ENCODE results near the gene TBC1D21. TPM values are rescaled to one million over a fixed set of nuclear protein-coding genes. Genes with fewer than 3 reads are reported as not detected.

Gene TBC1D21
- total RNA-seq, 1 donor from 2014 or later = not detected

GRCh38 chr15:73866881-73867410 lies 6.4 kb upstream of the TBC1D21 start:
- Mint-ChIP-seq H3K27ac (no peak overlapping the region), H3K27me3 (peaks cover 30% of the 10 kb centered on the region), H3K4me3 (no peak overlapping the region), H3K36me3 (ENCODE audit: low read depth) (no peaks in the 10 kb centered on the region), H3K9me3 (peaks cover 5% of the 10 kb centered on the region), H3K4me1 (no peaks in the 10 kb centered on the region)
- DNase-seq (no peak), ATAC-seq (ENCODE audit: low read depth) (no peak)
- TF ChIP-seq CTCF (IDR thresholded peaks at IDR 0.05) = no peak
- POLR2A ChIA-PET = no interaction called here
- CTCF ChIA-PET = no interaction called here
- intact Hi-C loops (cut with micrococcal nuclease) = no loop called here

- POLR2A ChIA-PET = no interaction called here
Measured at GRCh38 chr15:73867426-73867825, 5.9 kb upstream of the TBC1D21 start.

GRCh38 chr15:73867956-73868355 lies 5.4 kb upstream of the TBC1D21 start:
- DNase-seq (no peak), ATAC-seq (ENCODE audit: low read depth) (no peak)
- peaks cover 40% of the 10 kb centered on the region for H3K27me3 Mint-ChIP-seq
- intact Hi-C loops (cut with micrococcal nuclease) = no loop called here
- ChIA-PET POLR2A (no interaction called here), CTCF (no interaction called here)
- H3K27ac Mint-ChIP-seq = no peak overlapping the region
- no peaks in the 10 kb centered on the region for H3K4me1 Mint-ChIP-seq
- no peaks in the 10 kb centered on the region for H3K36me3 Mint-ChIP-seq (ENCODE audit: low read depth)
- no peak for TF ChIP-seq CTCF (IDR thresholded peaks at IDR 0.05)
- peaks cover 5% of the 10 kb centered on the region for H3K9me3 Mint-ChIP-seq
- H3K4me3 Mint-ChIP-seq = no peak overlapping the region

More at GRCh38 chr15:73867426-73867825, 5.9 kb upstream of the TBC1D21 start:
- Mint-ChIP-seq H3K4me3 (no peak overlapping the region), H3K36me3 (ENCODE audit: low read depth) (no peaks in the 10 kb centered on the region), H3K9me3 (peaks cover 5% of the 10 kb centered on the region), H3K27me3 (peaks cover 35% of the 10 kb centered on the region), H3K4me1 (no peaks in the 10 kb centered on the region), H3K27ac (no peak overlapping the region)
- ATAC-seq (ENCODE audit: low read depth) (no peak), DNase-seq (no peak)
- CTCF ChIA-PET = no interaction called here
- intact Hi-C loops (cut with micrococcal nuclease) = no loop called here
- TF ChIP-seq CTCF (IDR thresholded peaks at IDR 0.05) = no peak

- H3K4me3 Mint-ChIP-seq = no peak overlapping the region
- CTCF ChIA-PET = no interaction called here
- H3K9me3 Mint-ChIP-seq = no peaks in the 10 kb centered on the region
- H3K4me1 Mint-ChIP-seq = no peaks in the 10 kb centered on the region
- H3K27me3 Mint-ChIP-seq = peaks cover 43% of the 10 kb centered on the region
- DNase-seq = no peak
- no peaks in the 10 kb centered on the region for H3K36me3 Mint-ChIP-seq (ENCODE audit: low read depth)
- TF ChIP-seq CTCF (IDR thresholded peaks at IDR 0.05) = no peak
- no peak for ATAC-seq (ENCODE audit: low read depth)
- intact Hi-C loops (cut with micrococcal nuclease) = no loop called here
- H3K27ac Mint-ChIP-seq = no peak overlapping the region
- POLR2A ChIA-PET = no interaction called here
Measured at GRCh38 chr15:73869216-73869995, 4.0 kb upstream of the TBC1D21 start.

GRCh38 chr15:73870700-73871408 lies 2.5 kb upstream of the TBC1D21 start:
- Mint-ChIP-seq H3K4me1 (no peaks in the 10 kb centered on the region), H3K27me3 (peaks cover 41% of the 10 kb centered on the region), H3K27ac (no peak overlapping the region), H3K36me3 (ENCODE audit: low read depth) (no peaks in the 10 kb centered on the region), H3K9me3 (no peaks in the 10 kb centered on the region), H3K4me3 (no peak overlapping the region)
- ATAC-seq (ENCODE audit: low read depth) = no peak
- intact Hi-C loops (cut with micrococcal nuclease) = no loop called here
- POLR2A ChIA-PET = no interaction called here
- DNase-seq = no peak
- CTCF ChIA-PET = no interaction called here
- TF ChIP-seq CTCF (IDR thresholded peaks at IDR 0.05) = no peak
